Epithelial cell of esophagus (primary cell): ENCODE data around the gene FBLN5.

ENCODE experiments used
- DNase-seq: peaks from one replicate; pipeline ENCODE4 v3.0.0; 2010; ENCODE audit warnings: low read depth
- H3K4me3 ChIP-seq: 2 replicates; pipeline ENCODE4 v1.5.1; 2011; ENCODE audit warnings: mild to moderate bottlenecking, low read length, control low read depth
- CTCF ChIP-seq: IDR thresholded peaks from 2 replicates; pipeline ENCODE4 v1.5.1; 2011; ENCODE audit warnings: low read depth, mild to moderate bottlenecking, low read length, control low read depth, inconsistent platforms; ENCODE audit not compliant: insufficient read depth; ENCODE audit errors: missing control alignments

Gene FBLN5

GRCh38 chr14:91980157-91980556 is 32.7 kb upstream of the FBLN5 start:
- DNase-seq = peak; percentile 95
- TF ChIP-seq CTCF = no peak

GRCh38 chr14:91977884-91978283 is 30.4 kb upstream of the FBLN5 start:
- no peak for DNase-seq
- H3K4me3 ChIP-seq = no peak overlapping the region
- no peak for TF ChIP-seq CTCF

More at GRCh38 chr14:91980157-91980556, 32.7 kb upstream of the FBLN5 start:
- H3K4me3 ChIP-seq = no peak overlapping the region

GRCh38 chr14:91975763-91976162 is 28.3 kb upstream of the FBLN5 start:
- H3K4me3 ChIP-seq = no peak overlapping the region
- DNase-seq = no peak
- no peak for TF ChIP-seq CTCF

- TF ChIP-seq CTCF = no peak
- DNase-seq = no peak
- H3K4me3 ChIP-seq = no peak overlapping the region
Measured at GRCh38 chr14:91971188-91971778, 23.8 kb upstream of the FBLN5 start.

GRCh38 chr14:91968280-91968679 is 20.8 kb upstream of the FBLN5 start:
- no peak for DNase-seq
- TF ChIP-seq CTCF = no peak
- no peak overlapping the region for H3K4me3 ChIP-seq

GRCh38 chr14:91964724-91965123 is 17.2 kb upstream of the FBLN5 start:
- no peak for TF ChIP-seq CTCF
- no peak for DNase-seq
- no peak overlapping the region for H3K4me3 ChIP-seq

GRCh38 chr14:91964011-91964410 is 16.5 kb upstream of the FBLN5 start:
- TF ChIP-seq CTCF = no peak
- H3K4me3 ChIP-seq = no peak overlapping the region
- no peak for DNase-seq
